Measurements from ENCODE around the gene CREBL2.

CREBL2 gene

DNA sequence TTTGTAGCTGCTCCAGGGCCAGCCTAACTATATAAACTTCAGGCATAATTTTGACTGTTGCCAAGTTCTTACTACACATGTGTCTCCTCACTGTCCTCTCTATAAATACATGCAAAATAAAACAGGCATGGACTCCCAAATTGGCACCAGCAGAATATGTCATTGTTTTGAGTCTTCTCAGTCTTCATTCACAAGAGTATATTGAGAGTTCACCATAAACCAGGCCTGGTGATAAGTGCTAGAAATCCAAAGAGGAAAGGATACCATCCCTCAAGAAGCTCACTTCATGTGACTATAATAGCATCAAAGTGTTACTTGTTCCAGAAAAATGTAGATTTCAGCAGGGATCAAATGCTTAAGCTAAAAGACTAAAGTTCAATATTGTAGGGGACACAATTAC is 70.6 kb downstream of the CREBL2 start:
- DNase-seq, result no peak

DNA sequence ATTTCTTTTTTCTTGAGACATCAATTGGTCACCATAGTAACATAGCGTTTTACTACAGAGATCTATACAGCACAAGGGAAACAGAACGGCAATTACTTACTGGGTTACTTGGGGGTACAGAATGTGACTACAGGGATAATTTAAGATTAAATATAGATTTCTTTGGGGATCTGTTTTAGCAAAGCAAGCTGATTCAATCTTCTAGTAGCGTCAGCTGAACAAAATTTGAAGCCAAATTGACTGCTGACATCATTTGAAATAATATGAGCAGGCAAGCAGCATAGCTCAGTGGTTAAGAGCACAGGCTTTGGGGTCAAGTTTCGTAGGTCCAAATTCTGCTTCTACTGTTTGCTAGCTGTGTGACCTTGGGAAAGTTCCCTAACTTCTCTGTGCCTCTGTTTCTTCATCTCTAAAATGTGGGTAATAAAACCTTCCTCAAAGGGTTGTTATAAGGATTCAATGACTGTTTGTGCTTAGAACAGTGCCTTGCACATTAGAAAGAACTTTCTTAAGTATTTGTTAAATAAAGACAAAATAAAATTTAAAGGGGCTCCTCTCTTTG is 71.5 kb downstream of the CREBL2 start:
- no peak for DNase-seq

DNA sequence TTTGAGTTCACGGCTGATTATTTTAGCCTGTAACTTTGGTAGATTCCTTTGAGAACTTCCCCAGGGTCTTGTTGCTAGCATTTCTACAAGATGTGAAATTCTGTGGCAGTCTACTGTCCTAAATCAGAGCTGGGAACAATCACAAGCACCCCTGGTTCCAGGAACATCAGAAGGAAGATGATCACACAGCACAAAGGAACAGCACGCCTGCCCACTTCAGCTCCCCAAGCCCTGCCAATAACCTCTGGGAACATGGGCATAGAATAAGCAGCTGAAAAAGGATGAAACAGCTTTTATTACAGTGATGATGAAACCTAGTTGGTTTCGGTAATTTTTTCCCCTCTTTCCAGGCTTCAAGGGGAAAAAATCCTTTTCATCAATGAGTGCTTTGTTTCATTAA is 72.0 kb downstream of the CREBL2 start:
- DNase-seq, result no peak

DNA sequence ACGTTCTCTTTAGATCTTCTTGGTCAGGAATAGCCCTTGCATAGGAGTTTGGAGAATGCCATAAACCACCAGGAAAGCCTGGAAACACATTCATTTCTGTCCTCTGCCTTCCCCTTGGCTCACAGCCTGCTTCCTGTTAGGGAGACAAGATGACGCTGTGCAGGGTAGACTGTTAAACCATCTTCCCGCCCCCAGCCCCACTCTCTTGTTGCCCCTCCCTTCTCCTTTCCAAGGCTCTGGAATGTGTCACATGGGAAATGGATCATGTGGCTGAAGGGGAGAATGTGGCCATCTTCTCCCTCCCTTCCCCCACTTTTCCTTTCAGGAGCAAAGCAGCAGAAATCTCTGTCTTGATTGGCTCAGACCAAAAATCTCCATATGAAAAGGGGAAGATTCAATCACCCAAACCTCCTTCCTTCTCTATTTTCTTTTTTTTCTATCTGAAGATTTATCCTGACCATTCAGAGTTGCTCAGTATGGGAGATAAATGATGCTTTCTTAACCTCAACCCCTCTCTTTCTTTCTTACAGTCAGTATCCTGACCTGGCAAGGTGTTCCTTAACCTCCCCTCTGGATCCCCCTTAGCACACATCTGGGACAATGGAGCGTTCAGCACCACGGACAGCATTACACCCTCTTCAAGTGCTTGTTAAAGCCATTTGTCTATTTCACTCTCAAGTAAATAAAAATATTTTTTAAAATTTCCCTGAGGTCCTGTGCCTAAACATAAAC is 72.9 kb downstream of the CREBL2 start:
- no peak for DNase-seq

DNA sequence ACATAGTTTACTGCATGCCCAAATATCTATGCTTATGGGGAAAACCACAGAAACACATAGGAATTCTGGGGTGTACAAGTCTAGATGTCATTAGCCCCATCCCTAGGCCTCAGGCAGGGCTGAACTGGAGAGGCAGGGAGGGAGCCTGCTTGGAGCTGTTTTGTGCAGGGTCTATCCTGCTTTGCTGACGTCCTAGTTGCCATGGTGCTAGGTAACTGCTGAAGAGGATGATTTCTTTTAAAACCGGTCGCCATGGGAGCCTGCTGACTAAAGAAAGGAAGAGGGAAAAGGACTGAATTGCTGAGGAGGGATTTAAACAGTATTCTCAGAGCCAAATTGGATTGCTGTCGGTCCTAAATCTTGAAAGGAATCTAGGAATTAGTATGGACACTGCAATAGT is 73.6 kb downstream of the CREBL2 start:
- no peak for DNase-seq

DNA sequence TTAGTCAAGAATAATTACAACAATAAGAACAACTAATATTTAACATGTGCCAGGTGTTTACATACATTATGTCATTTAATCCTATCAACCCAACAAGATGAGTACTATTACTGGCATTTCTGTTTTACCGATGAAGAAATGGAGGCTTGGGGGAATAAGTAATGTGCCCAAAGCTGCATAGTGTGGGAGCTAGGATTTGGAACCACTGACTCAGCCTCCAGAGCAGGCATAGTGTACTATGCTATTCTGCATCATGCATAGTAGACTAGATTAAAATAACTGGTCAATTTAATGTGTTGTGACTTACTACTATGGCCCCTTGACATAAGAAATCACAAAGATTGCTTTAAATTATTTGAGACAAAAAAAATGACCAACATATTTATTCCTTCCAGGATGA is 74.8 kb downstream of the CREBL2 start:
- DNase-seq, result no peak

DNA sequence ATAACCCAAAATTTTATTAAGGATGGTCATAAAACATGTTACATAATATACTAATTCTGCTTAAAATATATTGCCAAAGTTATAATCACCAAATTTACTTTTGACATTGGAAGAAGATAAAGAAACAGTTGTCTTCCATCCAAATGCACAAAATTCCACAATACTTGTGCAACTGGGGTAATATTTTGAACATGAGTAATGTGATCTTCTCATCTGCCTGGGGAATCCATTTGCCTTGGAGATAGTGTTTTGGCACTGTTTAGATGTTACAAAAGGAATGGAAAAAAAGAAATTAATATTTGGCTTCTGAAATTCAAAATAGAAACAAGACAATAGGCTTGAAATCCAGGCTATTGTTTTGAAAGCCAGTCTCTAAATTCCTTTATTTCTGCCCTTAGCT is 75.2 kb downstream of the CREBL2 start:
- DNase-seq, result no peak

DNA sequence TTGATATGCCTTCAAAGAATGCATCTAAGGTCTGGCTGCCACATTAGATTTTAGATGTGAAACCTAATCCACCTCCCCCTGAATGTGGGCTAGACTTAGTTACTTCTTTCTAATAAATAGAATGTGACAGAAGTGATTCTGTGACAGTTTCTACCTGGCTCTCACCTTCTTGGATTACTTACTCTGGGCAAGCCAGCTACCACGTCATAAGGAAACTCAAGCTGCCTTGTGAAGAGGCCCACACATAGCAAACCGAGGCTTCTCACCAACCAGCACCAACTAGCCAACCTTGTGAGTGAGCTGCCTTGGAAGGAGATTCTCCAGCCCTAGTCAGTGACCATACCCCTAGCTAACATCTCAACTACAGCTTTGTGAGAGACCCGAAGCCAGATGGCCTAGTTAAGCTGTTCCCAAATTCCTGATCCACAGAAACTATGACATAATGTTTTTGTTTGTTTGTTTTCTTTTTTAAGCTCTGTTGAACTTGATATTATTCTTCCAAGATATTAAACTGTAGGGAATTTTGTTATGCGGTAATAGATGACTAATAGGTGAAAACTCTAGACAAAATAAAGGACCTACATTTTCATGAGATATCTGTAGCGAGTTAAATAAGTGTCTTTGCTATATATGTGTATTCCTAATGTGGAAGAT is 78.1 kb downstream of the CREBL2 start:
- DNase-seq, result no peak

DNA sequence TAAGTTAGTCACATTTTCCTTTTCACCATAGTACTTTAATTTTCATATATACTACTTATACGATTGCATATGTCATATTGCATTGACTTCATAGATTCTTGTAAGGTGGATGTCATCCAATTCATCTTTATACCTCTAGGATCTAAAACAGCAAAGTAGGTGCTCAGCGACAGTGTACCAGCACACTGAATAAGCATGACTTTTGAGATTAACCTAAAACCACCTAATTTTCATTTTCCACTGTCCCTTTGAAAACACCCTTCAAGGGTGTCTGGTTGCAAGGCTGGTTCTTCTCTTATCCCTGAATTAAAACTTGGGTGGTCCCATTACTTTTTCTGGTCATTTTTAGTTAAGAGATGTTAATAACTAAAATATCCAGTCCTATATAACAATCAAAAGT is 79.9 kb downstream of the CREBL2 start:
- DNase-seq, result no peak

DNA sequence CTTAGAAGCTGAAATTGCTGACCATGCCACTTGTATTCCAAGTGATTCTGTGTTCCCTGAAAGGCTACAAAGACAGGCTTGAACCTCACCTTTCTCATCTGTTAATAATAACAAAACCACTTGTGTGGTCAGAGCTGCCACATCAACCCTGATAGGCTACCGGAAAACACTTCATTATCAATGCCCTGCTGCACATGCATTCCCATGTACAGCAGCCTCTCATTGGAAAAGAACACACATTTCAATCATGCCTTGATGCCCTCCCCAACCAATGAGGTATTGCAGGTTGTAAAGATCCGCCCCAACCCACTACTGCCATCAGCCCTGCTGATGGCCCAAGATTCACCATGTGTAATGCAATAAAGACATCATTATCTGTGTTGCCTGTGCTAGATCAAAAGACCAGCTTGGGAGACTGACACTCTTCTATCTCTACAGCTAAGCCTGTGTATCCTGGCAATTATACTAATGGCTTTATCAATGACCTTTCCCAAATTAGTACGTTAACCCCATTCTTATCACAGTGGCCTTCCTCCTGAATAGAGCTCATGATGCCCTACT is 81.5 kb downstream of the CREBL2 start:
- DNase-seq, result no peak
